H9 (cell line): ENCODE measurements around the gene PRPF4. TPM values are rescaled to one million over a fixed set of nuclear protein-coding genes. Genes with fewer than 3 reads are reported as not detected.

Experiments used
- DNase-seq: peaks from one replicate; pipeline ENCODE4 v3.0.0-alpha.2; 2017
- H2AFZ ChIP-seq: one replicate; pipeline ENCODE4 v1.6.1; 2013; ENCODE audit warnings: mild to moderate bottlenecking, low read length, control low read depth, moderate library complexity
- H2AK5ac ChIP-seq: 2 replicates; pipeline ENCODE4 v1.6.1; 2013; ENCODE audit warnings: low read length, control low read depth, mixed read lengths; ENCODE audit not compliant: insufficient read length
- H2BK120ac ChIP-seq: one replicate; pipeline ENCODE4 v1.6.1; 2013; ENCODE audit warnings: low read depth, mild to moderate bottlenecking, low read length, control low read depth, inconsistent platforms; ENCODE audit not compliant: poor library complexity, severe bottlenecking
- H2BK12ac ChIP-seq: 2 replicates; pipeline ENCODE4 v1.6.1; 2013; ENCODE audit warnings: low read length, control low read depth, mixed read lengths, low read depth; ENCODE audit not compliant: insufficient read length
- H2BK15ac ChIP-seq: 2 replicates; pipeline ENCODE4 v1.6.1; 2013; ENCODE audit warnings: low read depth, low read length, control low read depth
- H2BK20ac ChIP-seq: one replicate; pipeline ENCODE4 v1.6.1; 2013; ENCODE audit warnings: low read depth, mild to moderate bottlenecking, low read length, control low read depth, inconsistent platforms; ENCODE audit not compliant: poor library complexity, severe bottlenecking
- H2BK5ac ChIP-seq: 2 replicates; pipeline ENCODE4 v1.6.1; 2013; ENCODE audit warnings: low read length, control low read depth, mixed read lengths; ENCODE audit not compliant: insufficient read length
- H3K14ac ChIP-seq: 2 replicates; pipeline ENCODE4 v1.6.1; 2013; ENCODE audit warnings: low read length, control low read depth; ENCODE audit not compliant: insufficient read depth
- H3K18ac ChIP-seq: 2 replicates; pipeline ENCODE4 v1.6.1; 2013; ENCODE audit warnings: low read depth, mild to moderate bottlenecking, mixed read lengths, low read length, control low read depth; ENCODE audit not compliant: insufficient read length
- H3K23ac ChIP-seq: 2 replicates; pipeline ENCODE4 v1.6.1; 2013; ENCODE audit warnings: low read length, control low read depth, mixed read lengths, low read depth; ENCODE audit not compliant: insufficient read length
- H3K23me2 ChIP-seq: 2 replicates; pipeline ENCODE4 v1.6.1; 2013; ENCODE audit warnings: low read depth, mild to moderate bottlenecking, mixed read lengths, low read length, control low read depth; ENCODE audit not compliant: insufficient read length, poor library complexity, severe bottlenecking
- H3K27ac ChIP-seq: 2 replicates; pipeline ENCODE4 v1.5.1; 2013; ENCODE audit warnings: low read length, control low read depth, mixed read lengths, low read depth; ENCODE audit not compliant: insufficient read length
- H3K27me3 ChIP-seq: 2 replicates; pipeline ENCODE4 v1.6.1; 2013; ENCODE audit warnings: low read length, control low read depth, inconsistent platforms; ENCODE audit not compliant: insufficient read depth
- H3K4ac ChIP-seq: 2 replicates; pipeline ENCODE4 v1.6.1; 2013; ENCODE audit warnings: low read depth, mild to moderate bottlenecking, control low read depth, inconsistent platforms, low read length, moderate library complexity
- H3K4me1 ChIP-seq: 2 replicates; pipeline ENCODE4 v1.6.1; 2013; ENCODE audit warnings: low read length, control low read depth, inconsistent platforms; ENCODE audit not compliant: insufficient read depth
- H3K4me2 ChIP-seq: 2 replicates; pipeline ENCODE4 v1.6.1; 2013; ENCODE audit warnings: low read length, control low read depth, mixed read lengths; ENCODE audit not compliant: insufficient read length, insufficient read depth
- H3K56ac ChIP-seq: 2 replicates; pipeline ENCODE4 v1.6.1; 2013; ENCODE audit warnings: low read depth, mild to moderate bottlenecking, mixed read lengths, low read length, control low read depth; ENCODE audit not compliant: insufficient read length
- H3K79me1 ChIP-seq: 2 replicates; pipeline ENCODE4 v1.6.1; 2013; ENCODE audit warnings: low read depth, mild to moderate bottlenecking, moderate library complexity, low read length, control low read depth, inconsistent platforms; ENCODE audit not compliant: insufficient read depth, poor library complexity, severe bottlenecking
- H3K79me2 ChIP-seq: 2 replicates; pipeline ENCODE4 v1.6.1; 2013; ENCODE audit warnings: low read length, control low read depth, inconsistent platforms; ENCODE audit not compliant: insufficient read depth
- H3K9ac ChIP-seq: 2 replicates; pipeline ENCODE4 v1.6.1; 2013; ENCODE audit warnings: low read length, control low read depth, mixed read lengths; ENCODE audit not compliant: insufficient read length; ENCODE audit errors: extremely low read depth
- H3K9me3 ChIP-seq: one replicate; pipeline ENCODE4 v1.6.1; 2013; ENCODE audit warnings: low read depth, low read length, inconsistent platforms; ENCODE audit not compliant: control insufficient read depth
- H3T11ph ChIP-seq: one replicate; pipeline ENCODE4 v1.6.1; 2013; ENCODE audit warnings: mild to moderate bottlenecking, low read length, control low read depth, inconsistent platforms
- H4K20me1 ChIP-seq: one replicate; pipeline ENCODE4 v1.6.1; 2013; ENCODE audit not compliant: control insufficient read depth, insufficient read length, insufficient read depth
- H4K5ac ChIP-seq: 2 replicates; pipeline ENCODE4 v1.6.1; 2013; ENCODE audit warnings: low read depth, mild to moderate bottlenecking, mixed read lengths, low read length, control low read depth; ENCODE audit not compliant: insufficient read length
- H4K8ac ChIP-seq: replicated peaks from 2 replicates; pipeline ENCODE4 v1.6.1; 2013; ENCODE audit warnings: low read length, control low read depth, mixed read lengths, low read depth; ENCODE audit not compliant: insufficient read length
- H4K91ac ChIP-seq: 2 replicates; pipeline ENCODE4 v1.6.1; 2013; ENCODE audit warnings: low read depth, mild to moderate bottlenecking, moderate library complexity, mixed read lengths, low read length, control low read depth; ENCODE audit not compliant: insufficient read length
- H3K27ac Mint-ChIP-seq, 3 experiments: 2 replicates in 2 of 3; 3 replicates in 1 of 3; pipeline ENCODE4 v1.8.0; 2020 to 2021; ENCODE audit warnings: mixed read lengths in 3 of 3, mild to moderate bottlenecking in 1 of 3, moderate library complexity in 1 of 3
- H3K27me3 Mint-ChIP-seq: 2 replicates; pipeline ENCODE4 v1.8.0; 2021; ENCODE audit warnings: low read depth, mild to moderate bottlenecking, moderate library complexity, mixed read lengths
- H3K36me3 Mint-ChIP-seq, 3 experiments: 2 replicates in 2 of 3; 3 replicates in 1 of 3; pipeline ENCODE4 v1.8.0; 2020 to 2021; ENCODE audit warnings: low read depth in 3 of 3, mixed read lengths in 3 of 3; ENCODE audit not compliant: insufficient read depth in 1 of 3
- H3K4me1 Mint-ChIP-seq, 2 experiments: 2 replicates each; pipeline ENCODE4 v1.8.0; 2020; ENCODE audit warnings: mixed read lengths in 2 of 2
- H3K4me3 Mint-ChIP-seq, 2 experiments: 2 replicates in 1 of 2; 3 replicates in 1 of 2; pipeline ENCODE4 v1.8.0; 2020 to 2021; ENCODE audit warnings: mild to moderate bottlenecking in 2 of 2, mixed read lengths in 2 of 2, moderate library complexity in 1 of 2
- H3K9me3 Mint-ChIP-seq, 2 experiments: 2 replicates in 1 of 2; 3 replicates in 1 of 2; pipeline ENCODE4 v1.8.0; 2020; ENCODE audit warnings: mild to moderate bottlenecking in 2 of 2, mixed read lengths in 2 of 2, moderate library complexity in 1 of 2
- WGBS: extraction: QIAGEN DNeasy Blood & Tissue Kit; methylation state at CpG from one replicate; pipeline ENCODE4 v1.1.7; 2013; ENCODE audit warnings: missing lambda C conversion rate, low lambda C conversion rate, mixed read lengths; ENCODE audit not compliant: insufficient read length; ENCODE audit errors: extremely low coverage; 5-methylcytosine and 5-hydroxymethylcytosine counted together
- total RNA-seq: library from RNA; stranded (reverse); gene quantifications from 2 replicates; pipeline ENCODE4 v1.2.1, GENCODE V29; 2021
- TF ChIP-seq, protein P1 (sequence below): fragments of 200-600 bp; sonication (generic); conservative IDR thresholded peaks from 3 replicates; pipeline ENCODE4 v1.8.0; 2021; ENCODE audit warnings: antibody characterized with exemption, mild to moderate bottlenecking

Gene PRPF4
- total RNA-seq, 1 experiment from 2014 or later, result 49.8 TPM

DNA sequence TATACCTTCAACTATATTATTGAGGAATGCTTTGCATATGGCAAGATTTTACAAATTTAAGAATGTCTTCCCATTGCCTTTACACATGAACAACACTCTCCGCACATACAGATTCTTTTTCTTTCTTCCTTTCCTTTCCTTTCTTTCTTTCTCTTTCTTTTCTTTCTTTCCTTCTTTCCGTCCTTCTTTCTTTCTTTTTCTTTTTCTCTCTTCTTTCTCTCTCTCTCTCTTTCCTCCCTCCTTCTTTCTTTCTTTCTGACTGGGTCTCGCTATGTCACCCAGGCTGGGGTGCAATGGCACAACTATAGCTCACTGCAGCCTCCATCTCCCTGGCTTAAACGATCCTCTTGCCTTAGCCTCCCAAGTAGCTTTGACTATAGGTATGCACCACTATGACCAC, 50.8 kb downstream of the PRPF4 start:
- H3T11ph ChIP-seq, result no peak overlapping the region
- H3K79me1 ChIP-seq, result no peaks in the 10 kb centered on the region
- no peaks in the 10 kb centered on the region for H3K9me3 ChIP-seq
- TF ChIP-seq, protein P1, sequence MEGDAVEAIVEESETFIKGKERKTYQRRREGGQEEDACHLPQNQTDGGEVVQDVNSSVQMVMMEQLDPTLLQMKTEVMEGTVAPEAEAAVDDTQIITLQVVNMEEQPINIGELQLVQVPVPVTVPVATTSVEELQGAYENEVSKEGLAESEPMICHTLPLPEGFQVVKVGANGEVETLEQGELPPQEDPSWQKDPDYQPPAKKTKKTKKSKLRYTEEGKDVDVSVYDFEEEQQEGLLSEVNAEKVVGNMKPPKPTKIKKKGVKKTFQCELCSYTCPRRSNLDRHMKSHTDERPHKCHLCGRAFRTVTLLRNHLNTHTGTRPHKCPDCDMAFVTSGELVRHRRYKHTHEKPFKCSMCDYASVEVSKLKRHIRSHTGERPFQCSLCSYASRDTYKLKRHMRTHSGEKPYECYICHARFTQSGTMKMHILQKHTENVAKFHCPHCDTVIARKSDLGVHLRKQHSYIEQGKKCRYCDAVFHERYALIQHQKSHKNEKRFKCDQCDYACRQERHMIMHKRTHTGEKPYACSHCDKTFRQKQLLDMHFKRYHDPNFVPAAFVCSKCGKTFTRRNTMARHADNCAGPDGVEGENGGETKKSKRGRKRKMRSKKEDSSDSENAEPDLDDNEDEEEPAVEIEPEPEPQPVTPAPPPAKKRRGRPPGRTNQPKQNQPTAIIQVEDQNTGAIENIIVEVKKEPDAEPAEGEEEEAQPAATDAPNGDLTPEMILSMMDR, result no peak
- DNase-seq, result no peak
- H2BK12ac ChIP-seq, result no peak overlapping the region
- H2BK5ac ChIP-seq, result no peak overlapping the region
- H2BK20ac ChIP-seq, result no peak overlapping the region
- H3K4me2 ChIP-seq, result no peak overlapping the region
- no peaks in the 10 kb centered on the region; the same call in 1 of the 2 replicates for H3K27me3 ChIP-seq
- Mint-ChIP-seq H3K4me1 (peaks cover 0 to 5% of the 10 kb centered on the region in 2 experiments; a peak in 1 of 4 replicates), H3K27ac (no peak overlapping the region), H3K27me3 (peaks cover 5% of the 10 kb centered on the region), H3K36me3 (no peaks in the 10 kb centered on the region), H3K9me3 (no peaks in the 10 kb centered on the region), H3K4me3 (no peak overlapping the region)
- H3K14ac ChIP-seq, result no peak overlapping the region
- no peak overlapping the region for H3K23ac ChIP-seq
- no peak overlapping the region for H4K5ac ChIP-seq
- no peak overlapping the region for H3K4ac ChIP-seq
- no peak overlapping the region for H2AK5ac ChIP-seq
- H4K91ac ChIP-seq, result no peak overlapping the region
- no peak overlapping the region for H3K56ac ChIP-seq
- no peaks in the 10 kb centered on the region for H3K23me2 ChIP-seq
- H2BK15ac ChIP-seq, result no peak overlapping the region
- H3K79me2 ChIP-seq, result no peaks in the 10 kb centered on the region
- H3K9ac ChIP-seq, result no peak overlapping the region
- no peaks in the 10 kb centered on the region for H3K4me1 ChIP-seq
- H2BK120ac ChIP-seq, result no peak overlapping the region
- H4K8ac ChIP-seq, result no peak overlapping the region
- H3K27ac ChIP-seq, result no peak overlapping the region
- no CpG with 5 or more reads among the region's 4 CpGs for WGBS
- H4K20me1 ChIP-seq, result no peaks in the 10 kb centered on the region
- no peak overlapping the region for H2AFZ ChIP-seq
- no peak overlapping the region for H3K18ac ChIP-seq
